ENCODE results near the gene VWA7. TPM values are rescaled to one million over a fixed set of nuclear protein-coding genes. Genes with fewer than 3 reads are reported as not detected.

The VWA7 gene
- total and polyA plus RNA-seq, 11 donors = 4.0 to 25.8 (median 15.2) TPM

- ATAC-seq = no peak
- Histone ChIP-seq H3K4me3 (peak overlapping the region in 5 of 12 donors; percentile 65 to 91 (median 89)), H3K9me3 (no peaks in the 10 kb centered on the region), H3K36me3 (peaks cover 3 to 44% (median 37%) of the 10 kb centered on the region in 9 donors), H3K27me3 (no peaks in the 10 kb centered on the region), H3K4me1 (peaks cover 5 to 76% (median 42%) of the 10 kb centered on the region in 12 donors), H3K27ac (peak overlapping the region in 11 of 12 donors; percentile 14 to 99 (median 92))
- DNase-seq = no peak
- intact Hi-C loops (cut with DNase I) = loop anchor here in 5 of 10 donors (5.0 to 10.0 kb wide), 6 partner anchors 34 to 101 kb away; partner anchors contain the start of gene VARS1 (in 1 of the 5)
- no peak for TF ChIP-seq CTCF (IDR thresholded peaks at IDR 0.05)
- TF ChIP-seq POLR2A (IDR thresholded peaks at IDR 0.05) = no peak
- 76 to 83% (median 79%) methylated on average over 4 of the region's 4 CpGs for WGBS, 4 donors
Observed at GRCh38 chr6:31733734-31734133, 43.4 kb downstream of the VWA7 start.

GRCh38 chr6:31732029-31732428, 45.1 kb downstream of the VWA7 start:
- Histone ChIP-seq H3K36me3 (peaks cover 3 to 60% (median 49%) of the 10 kb centered on the region in 9 donors), H3K27me3 (no peaks in the 10 kb centered on the region), H3K9me3 (no peaks in the 10 kb centered on the region), H3K27ac (peak overlapping the region in 6 of 12 donors; percentile 16 to 99 (median 67)), H3K4me3 (peak overlapping the region in 2 of 12 donors; percentile 4 to 9), H3K4me1 (peaks cover 5 to 76% (median 39%) of the 10 kb centered on the region in 12 donors)
- DNase-seq (no peak), ATAC-seq (no peak)
- intact Hi-C loops (cut with DNase I) = loop anchor here in 5 of 10 donors (5.0 to 10.0 kb wide), 6 partner anchors 35 to 103 kb away; partner anchors contain the start of gene VARS1 (in 1 of the 5)
- TF ChIP-seq POLR2A (IDR thresholded peaks at IDR 0.05) = no peak
- TF ChIP-seq CTCF (IDR thresholded peaks at IDR 0.05) = no peak
- WGBS, 4 donors = 56 to 72% (median 64%) methylated on average over 3 of the region's 3 CpGs

GRCh38 chr6:31730631-31731086, 46.5 kb downstream of the VWA7 start:
- WGBS, 4 donors = 89 to 96% (median 92%) methylated on average over 11 of the region's 11 CpGs
- TF ChIP-seq POLR2A (IDR thresholded peaks at IDR 0.05) = no peak
- no peak for TF ChIP-seq CTCF (IDR thresholded peaks at IDR 0.05)
- intact Hi-C loops (cut with DNase I) = loop anchor here in 6 of 10 donors (2.0 to 10.0 kb wide), 7 partner anchors 37 to 104 kb away; partner anchors contain the start of genes HSPA1B (in 1 of the 6) and VARS1 (in 1 of the 6)
- Histone ChIP-seq H3K4me1 (peaks cover 5 to 85% (median 36%) of the 10 kb centered on the region in 12 donors), H3K27me3 (no peaks in the 10 kb centered on the region), H3K36me3 (peaks cover 3 to 74% (median 61%) of the 10 kb centered on the region in 9 donors), H3K9me3 (no peaks in the 10 kb centered on the region), H3K4me3 (peak overlapping the region in 10 of 12 donors; percentile 66 to 95 (median 78)), H3K27ac (peak overlapping the region in 11 of 12 donors; percentile 90 to 99 (median 97))
- no peak for DNase-seq
- no peak for ATAC-seq

GRCh38 chr6:31729979-31730630, 47.0 kb downstream of the VWA7 start:
- Histone ChIP-seq H3K27me3 (no peaks in the 10 kb centered on the region), H3K27ac (peak overlapping the region; percentile 70 to 99 (median 97)), H3K36me3 (peaks cover 3 to 77% (median 61%) of the 10 kb centered on the region in 9 donors), H3K4me3 (peak overlapping the region; percentile 52 to 95 (median 76)), H3K9me3 (no peaks in the 10 kb centered on the region), H3K4me1 (peaks cover 5 to 87% (median 36%) of the 10 kb centered on the region in 12 donors)
- DNase-seq (peak; percentile 90 to 95 (median 94)), ATAC-seq (peak; percentile 82 to 87 (median 84))
- TF ChIP-seq POLR2A (IDR thresholded peaks at IDR 0.05) (peak; percentile 12 to 75), CTCF (IDR thresholded peaks at IDR 0.05) (peak in 1 of 12 donors; percentile 6)
- intact Hi-C loops (cut with DNase I) = loop anchor here in 8 of 10 donors (2.0 to 10.0 kb wide), 10 partner anchors 27 to 105 kb away; partner anchors contain the start of genes LY6G5C (in 3 of the 8), ABHD16A (in 2 of the 8), HSPA1B (in 1 of the 8) and SAPCD1 (in 1 of the 8)
- 2 to 4% (median 2%) methylated on average over 39 to 46 of the region's 46 CpGs for WGBS, 4 donors

Measured in heart left ventricle (tissue), 16 donors.